Progenitor cell of endocrine pancreas (in vitro differentiated cells): Measurements from ENCODE around the gene UBR7. TPM values are rescaled to one million over a fixed set of nuclear protein-coding genes. Genes with fewer than 3 reads are reported as not detected.
"Not testable (repeated sequence)": the region's sequence is repeated elsewhere in the genome, so short reads cannot be mapped to it uniquely, and the experiment has no call there.

ENCODE experiments used
- DNase-seq: peaks from one replicate; pipeline ENCODE4 v3.0.0; 2021; ENCODE audit warnings: low spot score; ENCODE audit not compliant: unreplicated experiment
- H3K27ac Mint-ChIP-seq: 2 replicates; pipeline ENCODE4 v1.8.0; 2021; ENCODE audit warnings: mild to moderate bottlenecking, moderate library complexity, mixed read lengths
- H3K27me3 Mint-ChIP-seq: 2 replicates; pipeline ENCODE4 v1.8.0; 2021; ENCODE audit warnings: mixed read lengths
- H3K36me3 Mint-ChIP-seq: 2 replicates; pipeline ENCODE4 v1.8.0; 2022; ENCODE audit warnings: mixed read lengths; ENCODE audit not compliant: insufficient read depth
- H3K4me1 Mint-ChIP-seq: 2 replicates; pipeline ENCODE4 v1.8.0; 2021; ENCODE audit warnings: low read depth, mixed read lengths
- H3K4me3 Mint-ChIP-seq: 2 replicates; pipeline ENCODE4 v1.8.0; 2021; ENCODE audit warnings: low read depth, mild to moderate bottlenecking, moderate library complexity, mixed read lengths
- H3K9me3 Mint-ChIP-seq: 2 replicates; pipeline ENCODE4 v1.8.0; 2021; ENCODE audit warnings: low read depth, mixed read lengths
- CTCF ChIP-seq: fragments of 200-600 bp; sonication (generic); IDR thresholded peaks from one replicate; pipeline ENCODE4 v1.5.0; 2021; ENCODE audit warnings: antibody characterized with exemption, mild to moderate bottlenecking; ENCODE audit not compliant: unreplicated experiment
- long read RNA-seq: library from polyadenylated mRNA; unstranded; transcript quantifications from one replicate; pipeline ENCODE4 v2.0.0, GENCODE V29; 2020
- total RNA-seq: library from RNA; stranded (reverse); gene quantifications from 2 replicates; pipeline ENCODE4 v1.2.1, GENCODE V29; 2021

Gene UBR7
- total RNA-seq = 16.0 and 17.2 TPM in 2 replicates
- long read RNA-seq, transcript UBR7-201 (11 exons, 3,694 nt) = major isoform, 84 of 104 reads
- long read RNA-seq, partial matches to known transcripts = 2 of 104 reads
- long read RNA-seq, other reads (novel, unspliced or antisense) = 16 of 104 reads

- peak within 1 kb of the TSS; percentile 94 for H3K4me3 Mint-ChIP-seq
- no peaks in the 10 kb centered on the region for H3K36me3 Mint-ChIP-seq
- peak within 1 kb of the TSS; percentile 95 for H3K27ac Mint-ChIP-seq
- no peaks in the 10 kb centered on the region for H3K27me3 Mint-ChIP-seq
- peaks cover 16% of the 10 kb centered on the region for H3K4me1 Mint-ChIP-seq
- DNase-seq = peak; percentile 95
- H3K9me3 Mint-ChIP-seq = no peaks in the 10 kb centered on the region
- TF ChIP-seq CTCF = no peak
Observed at GRCh38 chr14:93206793-93207467, at the start of gene UBR7, which contains the start of gene GON7. Gene UBR7 (plus strand): TSS chr14:93207256. CDS start chr14:93207292, 36 bp downstream. Gene GON7 (minus strand): TSS chr14:93207065. CDS start chr14:93207037, 28 bp downstream.

- H3K4me1 Mint-ChIP-seq, DNase-seq, H3K9me3 Mint-ChIP-seq, H3K27ac Mint-ChIP-seq, H3K36me3 Mint-ChIP-seq, H3K27me3 Mint-ChIP-seq, H3K4me3 Mint-ChIP-seq: not testable (repeated sequence)
Observed at GRCh38 chr14:93158349-93158748, 48.7 kb upstream of the UBR7 start.

- H3K4me1 Mint-ChIP-seq, H3K27ac Mint-ChIP-seq, H3K36me3 Mint-ChIP-seq, H3K4me3 Mint-ChIP-seq, DNase-seq, H3K9me3 Mint-ChIP-seq, H3K27me3 Mint-ChIP-seq: not testable (repeated sequence)
Observed at GRCh38 chr14:93159625-93160352, 47.3 kb upstream of the UBR7 start.

- Mint-ChIP-seq H3K27me3 (no peaks in the 10 kb centered on the region), H3K9me3 (no peaks in the 10 kb centered on the region), H3K4me1 (peaks cover 3% of the 10 kb centered on the region), H3K36me3 (no peaks in the 10 kb centered on the region), H3K27ac (no peak overlapping the region), H3K4me3 (no peak overlapping the region)
- peak; percentile 40 for TF ChIP-seq CTCF
- no peak for DNase-seq
Observed at GRCh38 chr14:93160353-93160801, 46.7 kb upstream of the UBR7 start.

- TF ChIP-seq CTCF = no peak
- DNase-seq = no peak
- Mint-ChIP-seq H3K9me3 (no peaks in the 10 kb centered on the region), H3K4me1 (peaks cover 3% of the 10 kb centered on the region), H3K27ac (no peak overlapping the region), H3K36me3 (no peaks in the 10 kb centered on the region), H3K4me3 (no peak overlapping the region), H3K27me3 (no peaks in the 10 kb centered on the region)
Observed at GRCh38 chr14:93161411-93161940, 45.6 kb upstream of the UBR7 start.

GRCh38 chr14:93163564-93163963, 43.5 kb upstream of the UBR7 start:
- H3K4me3 Mint-ChIP-seq = no peak overlapping the region
- TF ChIP-seq CTCF = no peak
- no peaks in the 10 kb centered on the region for H3K4me1 Mint-ChIP-seq
- no peaks in the 10 kb centered on the region for H3K27me3 Mint-ChIP-seq
- no peak for DNase-seq
- no peaks in the 10 kb centered on the region for H3K9me3 Mint-ChIP-seq
- no peaks in the 10 kb centered on the region for H3K36me3 Mint-ChIP-seq
- H3K27ac Mint-ChIP-seq = no peak overlapping the region

GRCh38 chr14:93165271-93166265, 41.5 kb upstream of the UBR7 start:
- H3K27ac Mint-ChIP-seq = peak overlapping the region; percentile 47
- H3K4me3 Mint-ChIP-seq, DNase-seq: not testable (repeated sequence)

GRCh38 chr14:93168610-93169009, 38.4 kb upstream of the UBR7 start:
- not testable (repeated sequence) for H3K27ac Mint-ChIP-seq, H3K36me3 Mint-ChIP-seq, DNase-seq, H3K4me1 Mint-ChIP-seq, H3K4me3 Mint-ChIP-seq, H3K9me3 Mint-ChIP-seq, H3K27me3 Mint-ChIP-seq

More at GRCh38 chr14:93165271-93166265, 41.5 kb upstream of the UBR7 start:
- not testable (repeated sequence) for H3K36me3 Mint-ChIP-seq, H3K27me3 Mint-ChIP-seq, H3K9me3 Mint-ChIP-seq, H3K4me1 Mint-ChIP-seq
